Choroid plexus epithelial cell (primary cell): ENCODE data around the gene EEPD1.
"Not testable (repeated sequence)": the region's sequence is repeated elsewhere in the genome, so short reads cannot be mapped to it uniquely, and the experiment has no call there.

Source experiments
- DNase-seq: peaks from one replicate; pipeline ENCODE4 v3.0.0-alpha.2; 2010; ENCODE audit warnings: low read depth
- H3K4me3 ChIP-seq: 2 replicates; pipeline ENCODE4 v1.5.1; 2011; ENCODE audit warnings: low read depth, mild to moderate bottlenecking, control low read depth, low read length, moderate library complexity
- TF ChIP-seq, protein P1 (sequence below): conservative IDR thresholded peaks from 2 replicates; pipeline ENCODE4 v1.5.1; 2011; ENCODE audit warnings: low read depth, mild to moderate bottlenecking, control low read depth, inconsistent platforms, low read length, moderate library complexity

The EEPD1 gene

DNA sequence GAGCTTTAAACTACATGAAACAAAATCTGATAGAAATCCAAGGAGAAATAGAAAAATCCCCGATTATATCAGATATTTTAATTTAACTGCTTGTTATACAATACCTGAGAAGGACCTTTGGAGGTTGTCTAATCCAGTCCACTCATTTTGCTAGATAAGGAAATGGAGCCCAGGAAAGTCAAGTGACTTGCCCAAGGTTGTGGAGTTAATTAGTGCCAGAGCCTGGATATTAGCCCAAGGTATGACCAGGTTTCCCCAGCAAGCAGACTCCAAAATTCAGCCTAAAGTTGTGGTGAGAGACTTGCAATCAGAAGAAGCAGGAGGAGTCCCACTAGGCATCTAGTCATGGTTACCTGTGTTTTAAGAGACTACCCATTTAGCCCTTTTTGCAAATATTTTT is 11.7 kb upstream of the EEPD1 start:
- H3K4me3 ChIP-seq, result no peak overlapping the region
- DNase-seq, result no peak
- TF ChIP-seq, protein P1, sequence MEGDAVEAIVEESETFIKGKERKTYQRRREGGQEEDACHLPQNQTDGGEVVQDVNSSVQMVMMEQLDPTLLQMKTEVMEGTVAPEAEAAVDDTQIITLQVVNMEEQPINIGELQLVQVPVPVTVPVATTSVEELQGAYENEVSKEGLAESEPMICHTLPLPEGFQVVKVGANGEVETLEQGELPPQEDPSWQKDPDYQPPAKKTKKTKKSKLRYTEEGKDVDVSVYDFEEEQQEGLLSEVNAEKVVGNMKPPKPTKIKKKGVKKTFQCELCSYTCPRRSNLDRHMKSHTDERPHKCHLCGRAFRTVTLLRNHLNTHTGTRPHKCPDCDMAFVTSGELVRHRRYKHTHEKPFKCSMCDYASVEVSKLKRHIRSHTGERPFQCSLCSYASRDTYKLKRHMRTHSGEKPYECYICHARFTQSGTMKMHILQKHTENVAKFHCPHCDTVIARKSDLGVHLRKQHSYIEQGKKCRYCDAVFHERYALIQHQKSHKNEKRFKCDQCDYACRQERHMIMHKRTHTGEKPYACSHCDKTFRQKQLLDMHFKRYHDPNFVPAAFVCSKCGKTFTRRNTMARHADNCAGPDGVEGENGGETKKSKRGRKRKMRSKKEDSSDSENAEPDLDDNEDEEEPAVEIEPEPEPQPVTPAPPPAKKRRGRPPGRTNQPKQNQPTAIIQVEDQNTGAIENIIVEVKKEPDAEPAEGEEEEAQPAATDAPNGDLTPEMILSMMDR, result no peak

DNA sequence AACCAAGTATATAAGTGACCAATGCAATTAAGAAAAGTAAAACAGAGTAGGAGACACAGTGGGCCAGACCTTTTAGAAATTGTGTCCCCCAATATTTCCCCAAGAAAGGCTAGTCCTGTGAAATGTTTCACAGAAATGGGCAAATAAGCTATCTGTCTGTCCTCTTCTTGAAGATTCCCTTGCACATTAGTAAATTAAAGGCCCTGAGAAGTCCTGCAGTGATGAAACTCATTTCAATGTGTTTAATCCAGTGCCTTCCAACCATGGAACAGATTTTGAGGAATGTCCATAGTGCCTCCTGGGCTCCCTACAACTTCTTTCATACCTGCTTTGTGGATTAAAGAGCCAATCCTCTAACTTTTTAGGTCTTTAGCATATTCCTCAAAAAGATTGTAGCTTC is 11.2 kb upstream of the EEPD1 start:
- TF ChIP-seq, protein P1, result no peak
- no peak overlapping the region for H3K4me3 ChIP-seq
- no peak for DNase-seq

DNA sequence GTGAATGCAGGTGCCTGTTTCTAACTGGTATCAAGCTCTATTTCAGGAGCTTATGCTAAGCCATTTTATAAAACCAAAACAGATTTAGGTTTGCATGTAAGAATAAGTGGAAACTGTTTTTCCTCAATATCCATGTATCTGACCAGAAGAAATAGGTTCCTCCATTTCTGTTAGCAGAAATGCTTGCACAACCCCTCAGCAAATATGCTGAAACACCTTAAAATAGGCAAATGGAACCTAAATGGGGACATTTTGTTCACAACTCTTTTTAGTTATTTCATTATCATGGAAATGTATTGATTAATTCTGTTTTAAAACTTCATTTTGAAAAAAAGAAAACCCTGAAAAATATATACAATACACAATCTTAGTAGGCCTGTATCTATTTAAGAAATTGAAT is 8.9 kb upstream of the EEPD1 start:
- H3K4me3 ChIP-seq, result no peak overlapping the region
- DNase-seq, result no peak
- TF ChIP-seq, protein P1, result no peak

DNA sequence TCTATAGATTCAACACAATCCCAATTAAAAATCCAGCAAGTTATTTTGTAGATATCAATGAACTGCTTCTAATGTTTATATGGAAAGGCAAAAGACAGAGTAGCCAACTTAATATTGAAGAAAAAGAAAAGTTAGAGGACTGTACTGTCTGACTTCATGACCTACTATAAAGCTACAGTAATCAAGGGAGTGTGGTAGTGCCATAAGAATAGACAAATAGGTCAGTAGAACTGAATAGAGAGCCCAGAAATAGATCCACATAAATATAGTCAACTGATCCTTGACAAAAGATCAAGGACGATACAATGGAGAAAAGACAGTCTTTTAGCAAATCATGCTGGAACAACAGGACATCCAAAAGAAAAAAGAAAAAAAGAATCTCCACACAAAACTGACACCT is 7.4 kb upstream of the EEPD1 start:
- DNase-seq, result no peak
- H3K4me3 ChIP-seq, result no peak overlapping the region
- TF ChIP-seq, protein P1, result no peak

DNA sequence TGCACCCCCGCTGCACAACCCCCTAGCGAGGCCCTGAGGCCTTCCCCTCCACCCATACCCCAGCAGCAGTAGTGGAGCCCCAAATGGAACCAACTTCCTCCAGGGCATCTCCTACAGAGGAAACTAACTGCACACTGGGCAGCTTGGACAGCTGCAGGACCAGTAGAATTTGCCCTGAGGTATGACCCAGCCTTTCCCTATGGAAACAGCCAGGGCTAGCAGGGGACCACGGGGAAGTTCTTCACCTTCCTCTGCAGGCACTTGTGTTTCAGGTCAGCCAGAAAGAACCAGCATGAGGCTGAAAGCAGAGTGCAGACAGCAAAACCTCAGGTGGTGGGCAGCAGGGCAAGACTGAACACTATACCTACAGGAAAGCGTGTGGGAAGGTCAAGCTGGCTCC is 5.7 kb upstream of the EEPD1 start:
- no peak for DNase-seq
- TF ChIP-seq, protein P1, result no peak
- no peak overlapping the region for H3K4me3 ChIP-seq

DNA sequence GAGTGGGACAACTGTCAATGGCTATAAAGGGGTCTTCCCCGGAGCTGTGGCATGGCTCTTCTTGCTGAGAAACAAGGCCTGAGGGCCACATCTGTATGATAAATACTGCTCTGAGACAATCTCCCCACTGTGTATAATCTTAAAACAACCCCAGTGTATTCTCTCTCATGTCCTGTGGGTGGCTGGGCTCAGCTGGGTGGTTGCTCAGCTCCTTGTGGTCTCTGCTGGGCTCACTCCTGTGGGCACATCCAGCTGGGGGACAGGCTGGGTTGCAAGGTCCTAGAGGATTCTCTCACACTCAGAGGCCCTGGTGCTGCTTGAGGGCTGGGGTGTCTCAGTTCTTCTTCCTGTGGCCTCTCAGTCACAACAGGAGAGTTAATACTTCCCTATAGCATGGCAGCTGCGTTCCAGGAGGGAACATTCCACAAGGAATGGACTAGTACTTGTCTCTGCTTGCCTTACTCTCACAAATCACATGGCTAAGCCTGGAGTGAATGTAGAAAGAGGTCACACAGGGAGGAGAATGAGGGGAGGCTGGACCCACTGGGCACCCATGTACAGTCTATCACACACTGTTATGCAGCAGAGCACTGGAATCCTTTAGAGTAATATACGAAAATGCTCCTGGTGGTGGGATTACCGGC is 4.5 kb upstream of the EEPD1 start:
- H3K4me3 ChIP-seq, result no peak overlapping the region
- no peak for DNase-seq

DNA sequence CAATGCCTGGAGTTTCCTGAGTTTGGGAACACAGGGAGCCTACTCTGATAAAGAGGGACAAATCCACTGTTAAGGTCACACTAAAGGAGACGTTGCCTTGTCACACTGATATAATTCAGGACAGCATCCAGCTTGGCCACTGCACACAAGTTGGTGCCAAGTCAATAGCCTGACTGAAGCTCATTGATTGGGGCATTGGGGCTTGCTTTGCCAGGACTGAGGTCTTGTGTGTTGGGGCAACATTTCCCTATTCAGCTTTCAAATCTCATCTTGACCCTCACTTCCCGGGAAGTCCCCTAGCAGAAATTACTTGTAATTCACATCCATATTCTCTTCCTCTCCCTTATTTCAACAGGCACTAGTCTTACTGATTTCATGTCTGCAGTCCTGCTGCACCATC is 3.8 kb upstream of the EEPD1 start:
- not testable (repeated sequence) for H3K4me3 ChIP-seq, DNase-seq

More for the DNA sequence above, 4.5 kb upstream of the EEPD1 start:
- TF ChIP-seq, protein P1, result no peak
